Right lobe of liver (tissue), 4 donors: ENCODE measurements around the gene RDH11.

Experiments used
- POLR2A ChIP-seq: fragments of 450-650 bp; IDR thresholded peaks from one replicate; pipeline ENCODE4 v1.6.1; 2017; ENCODE audit warnings: antibody characterized with exemption, mild to moderate bottlenecking
- TF ChIP-seq, protein P1 (sequence below), 4 donors: fragments of 200-600 bp in 3 of 4; fragments of 450-650 bp in 1 of 4; IDR thresholded peaks; one replicate each; pipeline versions ENCODE4 v1.5.1 to v1.8.0; 2016 to 2022; ENCODE audit warnings: antibody characterized with exemption in 4 of 4, mild to moderate bottlenecking in 2 of 4
- donor health status: DM: no; HTN: no; CAD: no.
- donor health status: DM: no; HTN: no; CAD: no.
- donor health status: DM: no; HTN: yes; CAD: no.

DNA sequence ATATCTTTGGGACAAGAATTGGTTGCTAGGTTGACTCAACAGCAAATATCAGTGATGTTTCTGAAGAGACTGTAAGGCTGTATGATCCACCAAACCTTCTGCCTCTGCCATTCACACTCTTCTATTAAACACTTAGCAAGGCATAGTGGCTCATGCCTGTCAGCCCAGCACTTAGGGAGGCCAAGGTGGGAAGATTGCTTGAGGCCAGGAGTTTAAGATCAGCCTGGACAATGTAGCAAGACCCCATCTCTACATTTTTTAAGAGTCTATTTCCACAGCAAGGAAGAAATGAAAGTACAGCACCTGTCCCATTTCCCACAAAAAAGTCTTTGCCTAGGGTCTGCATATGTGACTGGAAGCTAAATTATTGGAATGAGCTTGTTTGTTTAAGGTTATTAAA is 68.0 kb downstream of the RDH11 start:
- TF ChIP-seq, protein P1, sequence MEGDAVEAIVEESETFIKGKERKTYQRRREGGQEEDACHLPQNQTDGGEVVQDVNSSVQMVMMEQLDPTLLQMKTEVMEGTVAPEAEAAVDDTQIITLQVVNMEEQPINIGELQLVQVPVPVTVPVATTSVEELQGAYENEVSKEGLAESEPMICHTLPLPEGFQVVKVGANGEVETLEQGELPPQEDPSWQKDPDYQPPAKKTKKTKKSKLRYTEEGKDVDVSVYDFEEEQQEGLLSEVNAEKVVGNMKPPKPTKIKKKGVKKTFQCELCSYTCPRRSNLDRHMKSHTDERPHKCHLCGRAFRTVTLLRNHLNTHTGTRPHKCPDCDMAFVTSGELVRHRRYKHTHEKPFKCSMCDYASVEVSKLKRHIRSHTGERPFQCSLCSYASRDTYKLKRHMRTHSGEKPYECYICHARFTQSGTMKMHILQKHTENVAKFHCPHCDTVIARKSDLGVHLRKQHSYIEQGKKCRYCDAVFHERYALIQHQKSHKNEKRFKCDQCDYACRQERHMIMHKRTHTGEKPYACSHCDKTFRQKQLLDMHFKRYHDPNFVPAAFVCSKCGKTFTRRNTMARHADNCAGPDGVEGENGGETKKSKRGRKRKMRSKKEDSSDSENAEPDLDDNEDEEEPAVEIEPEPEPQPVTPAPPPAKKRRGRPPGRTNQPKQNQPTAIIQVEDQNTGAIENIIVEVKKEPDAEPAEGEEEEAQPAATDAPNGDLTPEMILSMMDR (IDR thresholded peaks at IDR 0.05) = no peak
- no peak for TF ChIP-seq POLR2A
